HepG2 (cell line): ENCODE results near the gene STC2. TPM values are rescaled to one million over a fixed set of nuclear protein-coding genes. Genes with fewer than 3 reads are reported as not detected.

Experiments
- BCL6 ChIP-seq: IDR thresholded peaks from 2 replicates; pipeline ENCODE4 v1.6.1; 2016; ENCODE audit warnings: missing genetic modification reagents, missing compliant biosample characterization
- CREM ChIP-seq, 2 experiments: sonication (generic) in 1 of 2; formaldehyde crosslinking in 1 of 2; IDR thresholded peaks; 2 replicates each; pipeline versions ENCODE4 v1.4.0 to v1.6.1; 2016 to 2020; ENCODE audit warnings: antibody characterized with exemption in 1 of 2, mild to moderate bottlenecking in 1 of 2, missing genetic modification reagents in 1 of 2
- HNF4G ChIP-seq, 2 experiments: sonication (generic) in 1 of 2; formaldehyde crosslinking in 1 of 2; IDR thresholded peaks; 2 replicates each; pipeline versions ENCODE4 v1.4.0 to v1.6.1; 2011 to 2020; ENCODE audit warnings: borderline replicate concordance in 2 of 2, low read depth in 2 of 2, mild to moderate bottlenecking in 2 of 2, low read length in 1 of 2, missing genetic modification reagents in 1 of 2, moderate library complexity in 1 of 2
- HOXA3 ChIP-seq: sonication (generic); formaldehyde crosslinking; IDR thresholded peaks from 2 replicates; pipeline ENCODE4 v1.5.0; 2020; ENCODE audit warnings: missing genetic modification reagents
- KDM2A ChIP-seq: sonication (generic); formaldehyde crosslinking; IDR thresholded peaks from 2 replicates; pipeline ENCODE4 v1.4.0; 2020; ENCODE audit warnings: low read depth, missing genetic modification reagents, borderline replicate concordance
- SP140L ChIP-seq: sonication (generic); formaldehyde crosslinking; IDR thresholded peaks from 2 replicates; pipeline ENCODE4 v1.4.0; 2020; ENCODE audit warnings: missing genetic modification reagents, borderline replicate concordance
- SP5 ChIP-seq: IDR thresholded peaks from 2 replicates; pipeline ENCODE4 v1.6.1; 2016; ENCODE audit warnings: low read depth, borderline replicate concordance
- TEAD3 ChIP-seq: optimal IDR thresholded peaks from 2 replicates; pipeline ENCODE3; 2016; ENCODE audit warnings: borderline replicate concordance
- ZNF18 ChIP-seq: sonication (generic); formaldehyde crosslinking; IDR thresholded peaks from 2 replicates; pipeline ENCODE4 v1.8.0; 2022; ENCODE audit warnings: mild to moderate bottlenecking, missing genetic modification reagents; ENCODE audit not compliant: insufficient replicate concordance
- ZNF337 ChIP-seq: sonication (generic); formaldehyde crosslinking; IDR thresholded peaks from 2 replicates; pipeline ENCODE4 v1.5.1; 2020; ENCODE audit warnings: missing genetic modification reagents, low read depth, mild to moderate bottlenecking, borderline replicate concordance
- ZNF512 ChIP-seq: sonication (generic); formaldehyde crosslinking; IDR thresholded peaks from 2 replicates; pipeline ENCODE4 v1.4.0; 2020; ENCODE audit warnings: mild to moderate bottlenecking, missing genetic modification reagents
- polyA plus RNA-seq, 8 experiments: library from polyadenylated mRNA; depleted of rRNA in 3 of 8; stranded (reverse) in 7 of 8; unstranded in 1 of 8; fragments of >200 nt; fragmentation: Illumina TruSeq in 4 of 8; extraction: Trizol in 4 of 8; gene quantifications; 2 replicates each; pipeline versions ENCODE4 v1.2.1 to v1.2.3, GENCODE V29; 2011 to 2016; ENCODE audit warnings: low read depth in 4 of 8, missing spikeins in 1 of 8, mixed read lengths in 1 of 8; ENCODE audit not compliant: insufficient read depth in 1 of 8
- total RNA-seq, 5 experiments: library from RNA; depleted of rRNA; stranded (reverse); fragments of >200 nt; fragmentation: Illumina TruSeq; extraction: Trizol; gene quantifications; 2 replicates each; pipeline ENCODE4 v1.2.3, GENCODE V29; 2016; ENCODE audit warnings: low read depth in 1 of 5
- TF ChIP-seq, protein P1 (sequence below): sonication (generic); formaldehyde crosslinking; IDR thresholded peaks from 2 replicates; pipeline ENCODE4 v1.4.0; 2020; ENCODE audit warnings: missing genetic modification reagents

Gene STC2
- total and polyA plus RNA-seq, 2 of the 13 experiments (the other 11 are each of a cell fraction or from before 2014, with no cell fraction given), result 27.1 to 69.2 TPM

- peak; percentile 70 for TF ChIP-seq CREM (IDR thresholded peaks at IDR 0.05)
- TF ChIP-seq CREM (CRISPR knock-in tag; IDR thresholded peaks at IDR 0.05), result no peak
- peak; percentile 63; the same call in 1 of the 2 replicates for TF ChIP-seq HOXA3 (CRISPR knock-in tag)
- no peak for TF ChIP-seq KDM2A
- peak; percentile 70 for TF ChIP-seq ZNF18 (CRISPR knock-in tag)
- TF ChIP-seq, protein P1, sequence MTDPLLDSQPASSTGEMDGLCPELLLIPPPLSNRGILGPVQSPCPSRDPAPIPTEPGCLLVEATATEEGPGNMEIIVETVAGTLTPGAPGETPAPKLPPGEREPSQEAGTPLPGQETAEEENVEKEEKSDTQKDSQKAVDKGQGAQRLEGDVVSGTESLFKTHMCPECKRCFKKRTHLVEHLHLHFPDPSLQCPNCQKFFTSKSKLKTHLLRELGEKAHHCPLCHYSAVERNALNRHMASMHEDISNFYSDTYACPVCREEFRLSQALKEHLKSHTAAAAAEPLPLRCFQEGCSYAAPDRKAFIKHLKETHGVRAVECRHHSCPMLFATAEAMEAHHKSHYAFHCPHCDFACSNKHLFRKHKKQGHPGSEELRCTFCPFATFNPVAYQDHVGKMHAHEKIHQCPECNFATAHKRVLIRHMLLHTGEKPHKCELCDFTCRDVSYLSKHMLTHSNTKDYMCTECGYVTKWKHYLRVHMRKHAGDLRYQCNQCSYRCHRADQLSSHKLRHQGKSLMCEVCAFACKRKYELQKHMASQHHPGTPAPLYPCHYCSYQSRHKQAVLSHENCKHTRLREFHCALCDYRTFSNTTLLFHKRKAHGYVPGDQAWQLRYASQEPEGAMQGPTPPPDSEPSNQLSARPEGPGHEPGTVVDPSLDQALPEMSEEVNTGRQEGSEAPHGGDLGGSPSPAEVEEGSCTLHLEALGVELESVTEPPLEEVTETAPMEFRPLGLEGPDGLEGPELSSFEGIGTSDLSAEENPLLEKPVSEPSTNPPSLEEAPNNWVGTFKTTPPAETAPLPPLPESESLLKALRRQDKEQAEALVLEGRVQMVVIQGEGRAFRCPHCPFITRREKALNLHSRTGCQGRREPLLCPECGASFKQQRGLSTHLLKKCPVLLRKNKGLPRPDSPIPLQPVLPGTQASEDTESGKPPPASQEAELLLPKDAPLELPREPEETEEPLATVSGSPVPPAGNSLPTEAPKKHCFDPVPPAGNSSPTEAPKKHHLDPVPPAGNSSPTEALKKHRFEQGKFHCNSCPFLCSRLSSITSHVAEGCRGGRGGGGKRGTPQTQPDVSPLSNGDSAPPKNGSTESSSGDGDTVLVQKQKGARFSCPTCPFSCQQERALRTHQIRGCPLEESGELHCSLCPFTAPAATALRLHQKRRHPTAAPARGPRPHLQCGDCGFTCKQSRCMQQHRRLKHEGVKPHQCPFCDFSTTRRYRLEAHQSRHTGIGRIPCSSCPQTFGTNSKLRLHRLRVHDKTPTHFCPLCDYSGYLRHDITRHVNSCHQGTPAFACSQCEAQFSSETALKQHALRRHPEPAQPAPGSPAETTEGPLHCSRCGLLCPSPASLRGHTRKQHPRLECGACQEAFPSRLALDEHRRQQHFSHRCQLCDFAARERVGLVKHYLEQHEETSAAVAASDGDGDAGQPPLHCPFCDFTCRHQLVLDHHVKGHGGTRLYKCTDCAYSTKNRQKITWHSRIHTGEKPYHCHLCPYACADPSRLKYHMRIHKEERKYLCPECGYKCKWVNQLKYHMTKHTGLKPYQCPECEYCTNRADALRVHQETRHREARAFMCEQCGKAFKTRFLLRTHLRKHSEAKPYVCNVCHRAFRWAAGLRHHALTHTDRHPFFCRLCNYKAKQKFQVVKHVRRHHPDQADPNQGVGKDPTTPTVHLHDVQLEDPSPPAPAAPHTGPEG (CRISPR knock-in tag), result no peak
- TF ChIP-seq SP5 (CRISPR knock-in tag), result peak; percentile 93
- peak; percentile 69 for TF ChIP-seq BCL6 (CRISPR knock-in tag)
- TF ChIP-seq HNF4G (IDR thresholded peaks at IDR 0.05; ENCODE audit: borderline replicate concordance, low read depth, low read length), result 0 out of 2 replicates have a peak, but pooled peaks have one; percentile 16
- TF ChIP-seq HNF4G (CRISPR knock-in tag; IDR thresholded peaks at IDR 0.05; ENCODE audit: borderline replicate concordance, low read depth), result no peak
- peak; percentile 11 for TF ChIP-seq TEAD3 (CRISPR knock-in tag)
- no peak for TF ChIP-seq SP140L (CRISPR knock-in tag)
- TF ChIP-seq ZNF512 (CRISPR knock-in tag), result 0 out of 2 replicates have a peak, but pooled peaks have one; percentile 84
- no peak for TF ChIP-seq ZNF337 (CRISPR knock-in tag)
Observed at GRCh38 chr5:173301695-173302545, 26.3 kb downstream of the STC2 start (continued).
